Adrenal gland (tissue), 12 donors: ENCODE measurements around the gene ZNF638. TPM values are rescaled to one million over a fixed set of nuclear protein-coding genes. Genes with fewer than 3 reads are reported as not detected.

ENCODE experiments used
- DNase-seq, 7 donors: peaks; one replicate each; pipeline ENCODE4 v3.0.0-alpha.2; 2019 to 2020
- H3K27ac ChIP-seq, 5 donors: fragments of 200-600 bp; sonication (generic) in 4 of 5; 1 replicate in 3 of 5; 2 replicates in 2 of 5; pipeline versions ENCODE4 v1.5.1 to v1.8.0; 2016 to 2020; ENCODE audit warnings: mild to moderate bottlenecking in 1 of 5
- H3K27me3 ChIP-seq: fragments of 200-600 bp; 2 replicates; pipeline ENCODE4 v1.8.0; 2021
- H3K36me3 ChIP-seq, 2 donors: fragments of 200-600 bp; replicated peaks in 1 of 2; 1 replicate in 1 of 2; 2 replicates in 1 of 2; pipeline versions ENCODE4 v1.5.1 to v1.8.0; 2018 to 2022
- H3K4me1 ChIP-seq, 2 donors: fragments of 200-600 bp; replicated peaks in 1 of 2; 1 replicate in 1 of 2; 2 replicates in 1 of 2; pipeline versions ENCODE4 v1.5.1 to v1.8.0; 2018 to 2021
- H3K4me3 ChIP-seq, 4 donors: fragments of 200-600 bp; sonication (generic) in 3 of 4; one replicate each; pipeline ENCODE4 v1.5.1; 2016 to 2018
- H3K9me3 ChIP-seq, 3 donors: fragments of 200-600 bp; sonication (generic) in 1 of 3; replicated peaks in 1 of 3; 1 replicate in 2 of 3; 2 replicates in 1 of 3; pipeline versions ENCODE4 v1.5.1 to v1.8.0; 2016 to 2021
- POLR2A ChIP-seq, 2 donors: fragments of 450-650 bp; IDR thresholded peaks; one replicate each; pipeline ENCODE4 v1.6.1; 2017; ENCODE audit warnings: antibody characterized with exemption in 2 of 2, mild to moderate bottlenecking in 2 of 2, moderate library complexity in 1 of 2
- WGBS, 4 donors: extraction: QIAGEN DNeasy Blood & Tissue Kit in 2 of 4; methylation state at CpG; one replicate each; pipeline versions ENCODE4 v1.1.5 to v1.1.7; 2013 to 2017; 5-methylcytosine and 5-hydroxymethylcytosine counted together
- intact Hi-C, 2 donors: fragments of 100-400 bp; cut with DNase I; formaldehyde crosslinking; loops; one replicate each; pipeline versions ENCODE4 v1.14.1 to v1.15.0; 2022 to 2023
- polyA plus RNA-seq, 3 donors: library from polyadenylated mRNA; stranded (reverse); fragments of 200-250 nt in 2 of 3; fragments of 350-450 nt in 1 of 3; fragmentation: Illumina TruSeq in 1 of 3; extraction: RNeasy Lipid Tissue Mini Kit (QIAGEN cat#74804) in 1 of 3; gene quantifications; one replicate each; pipeline ENCODE4 v1.2.3, GENCODE V29; 2013 to 2014
- total RNA-seq, 9 donors: library from RNA; depleted of rRNA in 4 of 9; stranded (reverse); fragments of >200 nt in 4 of 9; fragments of 120-200 nt in 1 of 9; fragmentation: NEBNext Ultra II Directional in 1 of 9; extraction: Animal tissue kit (Norgen Biotek cat#: 25700) in 1 of 9; gene quantifications; one replicate each; pipeline versions ENCODE4 v1.1.0 to v1.2.4, GENCODE V29; 2013 to 2023
- TF ChIP-seq, protein P1 (sequence below), 6 experiments: fragments of 450-650 bp in 4 of 6; fragments of 200-600 bp in 2 of 6; sonication (generic) in 1 of 6; IDR thresholded peaks; 1 replicate in 5 of 6; 2 replicates in 1 of 6; pipeline versions ENCODE4 v1.5.1 to v1.8.0; 2016 to 2021; ENCODE audit warnings: antibody characterized with exemption in 6 of 6, mild to moderate bottlenecking in 2 of 6, moderate library complexity in 1 of 6
- donor health status: healthy with polysubstance abuse.
- donor health status: Bipolar disorder and iron deficiency.
- donor health status: DM: yes; HTN: yes; CAD: no.
- donor health status: DM: no; HTN: no; CAD: no.
- donor health status: DM: no; HTN: no; CAD: no.
- donor health status: DM: yes; HTN: yes; CAD: no.

Gene ZNF638
- total and polyA plus RNA-seq, 12 donors: 60.1 to 525 (median 139) TPM

- Histone ChIP-seq H3K4me1 (peaks cover under 1 to 18% of the 10 kb centered on the region in 2 donors), H3K4me3 (no peak overlapping the region), H3K27ac (no peak overlapping the region), H3K36me3 (peaks cover 0 to 14% of the 10 kb centered on the region in 2 donors), H3K27me3 (no peaks in the 10 kb centered on the region), H3K9me3 (no peaks in the 10 kb centered on the region)
- TF ChIP-seq, protein P1, sequence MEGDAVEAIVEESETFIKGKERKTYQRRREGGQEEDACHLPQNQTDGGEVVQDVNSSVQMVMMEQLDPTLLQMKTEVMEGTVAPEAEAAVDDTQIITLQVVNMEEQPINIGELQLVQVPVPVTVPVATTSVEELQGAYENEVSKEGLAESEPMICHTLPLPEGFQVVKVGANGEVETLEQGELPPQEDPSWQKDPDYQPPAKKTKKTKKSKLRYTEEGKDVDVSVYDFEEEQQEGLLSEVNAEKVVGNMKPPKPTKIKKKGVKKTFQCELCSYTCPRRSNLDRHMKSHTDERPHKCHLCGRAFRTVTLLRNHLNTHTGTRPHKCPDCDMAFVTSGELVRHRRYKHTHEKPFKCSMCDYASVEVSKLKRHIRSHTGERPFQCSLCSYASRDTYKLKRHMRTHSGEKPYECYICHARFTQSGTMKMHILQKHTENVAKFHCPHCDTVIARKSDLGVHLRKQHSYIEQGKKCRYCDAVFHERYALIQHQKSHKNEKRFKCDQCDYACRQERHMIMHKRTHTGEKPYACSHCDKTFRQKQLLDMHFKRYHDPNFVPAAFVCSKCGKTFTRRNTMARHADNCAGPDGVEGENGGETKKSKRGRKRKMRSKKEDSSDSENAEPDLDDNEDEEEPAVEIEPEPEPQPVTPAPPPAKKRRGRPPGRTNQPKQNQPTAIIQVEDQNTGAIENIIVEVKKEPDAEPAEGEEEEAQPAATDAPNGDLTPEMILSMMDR (IDR thresholded peaks at IDR 0.05): no peak
- TF ChIP-seq POLR2A (IDR thresholded peaks at IDR 0.05): no peak
- intact Hi-C loops: no loop called here
- 89 to 90% (median 90%) methylated on average over 4 of the region's 4 CpGs for WGBS, 4 donors
- no peak for DNase-seq
These were observed 87.6 kb downstream of the ZNF638 start for GRCh38 chr2:71419145-71419544.

DNA sequence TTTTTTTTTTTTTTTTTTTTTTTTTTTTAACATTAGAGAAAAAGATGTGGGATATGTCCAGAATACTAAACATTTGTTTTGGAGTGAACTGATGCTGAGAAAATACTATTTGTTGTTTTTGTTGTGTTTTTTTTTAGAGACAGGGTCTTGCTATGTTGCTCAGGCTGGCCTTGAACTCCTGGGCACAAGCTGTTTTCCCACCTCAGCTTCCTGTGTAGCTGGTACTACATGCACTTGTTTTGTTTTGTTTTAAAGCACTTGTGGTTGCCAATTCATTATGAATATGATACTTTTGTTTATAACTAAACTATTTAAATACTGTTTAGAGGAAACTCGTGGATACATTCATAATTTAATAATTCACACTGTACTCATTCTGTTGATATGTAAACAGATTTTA is 88.4 kb downstream of the ZNF638 start:
- DNase-seq: no peak
- intact Hi-C loops: no loop called here
- Histone ChIP-seq H3K4me3 (no peak overlapping the region), H3K27me3 (no peaks in the 10 kb centered on the region), H3K36me3 (peaks cover 0 to 14% of the 10 kb centered on the region in 2 donors), H3K9me3 (no peaks in the 10 kb centered on the region), H3K27ac (no peak overlapping the region), H3K4me1 (peaks cover 6 to 26% of the 10 kb centered on the region in 2 donors)
- WGBS, 4 donors: 68 to 86% (median 82%) methylated on average over 1 of the region's 1 CpG
- no peak for TF ChIP-seq POLR2A (IDR thresholded peaks at IDR 0.05)
- TF ChIP-seq, protein P1 (IDR thresholded peaks at IDR 0.05): no peak

DNA sequence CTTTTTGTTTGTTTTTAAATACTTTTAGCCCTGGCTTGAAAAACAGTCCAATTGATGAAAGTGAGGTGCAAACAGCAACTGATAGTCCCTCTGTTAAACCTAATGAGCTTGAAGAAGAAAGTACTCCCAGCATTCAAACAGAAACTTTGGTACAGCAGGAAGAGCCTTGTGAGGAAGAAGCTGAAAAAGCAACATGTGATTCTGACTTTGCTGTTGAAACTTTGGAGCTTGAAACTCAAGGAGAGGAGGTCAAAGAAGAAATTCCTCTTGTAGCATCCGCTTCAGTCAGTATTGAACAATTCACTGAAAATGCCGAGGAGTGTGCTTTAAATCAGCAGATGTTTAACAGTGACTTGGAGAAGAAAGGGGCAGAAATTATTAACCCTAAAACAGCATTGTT is 91.2 kb downstream of the ZNF638 start:
- intact Hi-C loops: no loop called here
- no peak overlapping the region for H3K27ac ChIP-seq
- no peak overlapping the region for H3K4me3 ChIP-seq
- H3K36me3 ChIP-seq: peaks cover 0 to 30% of the 10 kb centered on the region in 2 donors
- WGBS, 4 donors: 71 to 84% (median 78%) methylated on average over 2 of the region's 2 CpGs
- H3K4me1 ChIP-seq: peaks cover 6 to 22% of the 10 kb centered on the region in 2 donors
- no peaks in the 10 kb centered on the region for H3K27me3 ChIP-seq
- TF ChIP-seq POLR2A (IDR thresholded peaks at IDR 0.05): no peak
- TF ChIP-seq, protein P1 (IDR thresholded peaks at IDR 0.05): no peak
- H3K9me3 ChIP-seq: no peaks in the 10 kb centered on the region
- no peak for DNase-seq

- Histone ChIP-seq H3K27me3 (no peaks in the 10 kb centered on the region), H3K4me3 (no peak overlapping the region), H3K4me1 (peaks cover 6 to 20% of the 10 kb centered on the region in 2 donors), H3K9me3 (no peaks in the 10 kb centered on the region), H3K36me3 (peaks cover 0 to 41% of the 10 kb centered on the region in 2 donors), H3K27ac (no peak overlapping the region)
- intact Hi-C loops: no loop called here
- 76 to 94% (median 81%) methylated on average over 3 of the region's 3 CpGs for WGBS, 4 donors
- DNase-seq: no peak
- TF ChIP-seq POLR2A (IDR thresholded peaks at IDR 0.05): no peak
- TF ChIP-seq, protein P1 (IDR thresholded peaks at IDR 0.05): no peak
These were observed 92.3 kb downstream of the ZNF638 start for GRCh38 chr2:71423817-71424420.
